ENCODE measurements around the gene SCUBE1. TPM values are rescaled to one million over a fixed set of nuclear protein-coding genes. Genes with fewer than 3 reads are reported as not detected.

Gene SCUBE1
- total and polyA plus RNA-seq, 2 of the 4 experiments (the other 2 are of a cell fraction): not detected

DNA sequence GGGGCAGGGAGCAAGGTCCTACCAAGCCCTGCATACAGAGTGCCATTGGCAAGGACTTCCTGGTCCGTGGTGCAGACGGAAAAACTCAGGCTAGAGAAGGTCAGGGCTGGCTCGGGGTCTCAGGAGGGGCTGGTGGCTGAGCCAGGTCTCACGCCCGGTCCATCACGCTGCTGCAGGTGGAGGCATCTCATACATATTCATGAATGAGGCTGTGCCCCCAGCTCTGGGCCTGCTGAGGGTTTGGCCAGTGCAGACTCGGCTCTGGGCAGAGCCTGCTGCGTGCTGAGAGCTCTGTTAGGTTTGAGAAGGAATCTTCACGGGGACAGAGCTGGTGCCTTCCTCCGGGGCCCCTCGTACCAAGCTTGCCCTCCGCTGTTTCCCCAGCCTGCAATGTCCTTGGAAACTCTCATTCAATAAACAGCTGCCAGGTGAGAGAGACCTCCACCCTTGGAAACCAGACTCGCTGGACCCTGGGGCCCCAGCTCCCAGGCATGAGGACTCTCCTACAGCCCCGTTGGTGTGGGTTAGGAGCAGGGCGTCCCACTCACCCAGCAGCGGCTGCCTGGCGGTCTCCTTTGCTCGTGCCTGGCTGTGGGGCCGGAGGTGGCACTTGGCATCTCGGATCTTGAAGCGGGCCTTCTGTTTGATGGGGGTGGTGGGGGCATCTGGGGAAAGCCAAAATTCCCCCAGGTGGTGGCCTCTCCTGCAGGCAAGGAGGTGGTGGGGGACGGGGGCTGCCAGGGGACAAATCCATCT is 122.4 kb downstream of the SCUBE1 start:
- Histone ChIP-seq H3K27me3 (ENCODE audit: control insufficient read depth, insufficient read depth, low read length) (peaks cover 22% of the 10 kb centered on the region), H4K5ac (ENCODE audit: low read depth, low read length) (no peak overlapping the region), H3K18ac (ENCODE audit: low read depth, low read length) (no peak overlapping the region), H3K4me2 (ENCODE audit: low read depth, low read length) (no peak overlapping the region), H2AK9ac (replicated peaks; ENCODE audit: low read depth, low read length, poor library complexity) (no peak overlapping the region), H3K36me3 (ENCODE audit: control insufficient read depth, insufficient read depth, low read length) (no peaks in the 10 kb centered on the region), H2AK5ac (ENCODE audit: low read depth, low read length) (no peak overlapping the region), H3K9ac (ENCODE audit: low read depth, low read length) (no peak overlapping the region), H3K27ac (ENCODE audit: insufficient read depth, low read length) (no peak overlapping the region), H3K4ac (ENCODE audit: low read depth, low read length) (no peak overlapping the region), H3K9me1 (ENCODE audit: insufficient read depth, low read length) (no peaks in the 10 kb centered on the region), H3K23ac (ENCODE audit: low read depth, low read length) (no peak overlapping the region), H2AFZ (replicated peaks; ENCODE audit: low read length, poor library complexity) (no peak overlapping the region), H4K8ac (ENCODE audit: low read depth in 2 of 2, low read length in 2 of 2) (no peak overlapping the region), H3K14ac (replicated peaks; ENCODE audit: low read depth, low read length) (no peak overlapping the region), H3K4me1 (ENCODE audit: control insufficient read depth, insufficient read depth, low read length) (no peaks in the 10 kb centered on the region), H2BK20ac (ENCODE audit: low read depth, low read length) (no peak overlapping the region), H4K20me1 (ENCODE audit: insufficient read depth, low read length) (no peaks in the 10 kb centered on the region), H4K91ac (ENCODE audit: insufficient read depth, low read depth, low read length) (no peak overlapping the region), H3K9me3 (ENCODE audit: control insufficient read depth, insufficient read depth, low read length) (no peaks in the 10 kb centered on the region), H3K4me3 (ENCODE audit: insufficient read depth, low read depth, low read length) (no peak overlapping the region), H3K79me1 (ENCODE audit: low read depth in 1 of 2, low read length in 2 of 2) (no peaks in the 10 kb centered on the region), H2BK5ac (ENCODE audit: low read depth, low read length, poor library complexity, severe bottlenecking) (no peak overlapping the region), H2BK120ac (ENCODE audit: low read depth, low read length) (no peak overlapping the region), H2BK15ac (ENCODE audit: low read depth, low read length) (no peak overlapping the region), H3K56ac (ENCODE audit: extremely low read depth, insufficient read depth, low read length) (no peak overlapping the region)
- ChIA-PET CTCF (no interaction called here), POLR2A (ENCODE audit: unreplicated experiment) (no interaction called here)
- DNase-seq (no peak), ATAC-seq (ENCODE audit: low read depth) (no peak)
- intact Hi-C loops (cut with micrococcal nuclease) (no loop called here), in situ Hi-C loops (cut with MboI; ENCODE audit: low sequenced_read_pairs) (no loop called here), dilution Hi-C loops (cut with HindIII; ENCODE audit: low sequenced_read_pairs, unreplicated experiment) (no loop called here)
- BruUV-seq (replicated peaks): no TSS peak
- TF ChIP-seq RAD21 (IDR thresholded peaks at IDR 0.05; ENCODE audit: low read length): no peak
- TF ChIP-seq CEBPB (IDR thresholded peaks at IDR 0.05; ENCODE audit: low read depth, low read length): no peak
- TF ChIP-seq, protein P1, sequence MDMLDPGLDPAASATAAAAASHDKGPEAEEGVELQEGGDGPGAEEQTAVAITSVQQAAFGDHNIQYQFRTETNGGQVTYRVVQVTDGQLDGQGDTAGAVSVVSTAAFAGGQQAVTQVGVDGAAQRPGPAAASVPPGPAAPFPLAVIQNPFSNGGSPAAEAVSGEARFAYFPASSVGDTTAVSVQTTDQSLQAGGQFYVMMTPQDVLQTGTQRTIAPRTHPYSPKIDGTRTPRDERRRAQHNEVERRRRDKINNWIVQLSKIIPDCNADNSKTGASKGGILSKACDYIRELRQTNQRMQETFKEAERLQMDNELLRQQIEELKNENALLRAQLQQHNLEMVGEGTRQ (IDR thresholded peaks at IDR 0.05; ENCODE audit: low read depth, low read length): no peak
- TF ChIP-seq RFX5 (IDR thresholded peaks at IDR 0.05; ENCODE audit: low read depth, low read length): no peak
- TF ChIP-seq CTCF (conservative IDR thresholded peaks at IDR 0.05; ENCODE audit: low read depth, low read length): no peak
- TF ChIP-seq FOS (IDR thresholded peaks at IDR 0.05; ENCODE audit: low read depth, low read length): no peak
- no peak for TF ChIP-seq MAZ (IDR thresholded peaks at IDR 0.05; ENCODE audit: borderline replicate concordance, low read depth, low read length)
- no peak for TF ChIP-seq CHD1 (IDR thresholded peaks at IDR 0.05; ENCODE audit: low read depth, low read length)
- no peak for TF ChIP-seq POLR2A (IDR thresholded peaks at IDR 0.05; ENCODE audit: low read depth, low read length)
- TF ChIP-seq BHLHE40 (IDR thresholded peaks at IDR 0.05; ENCODE audit: low read depth, low read length): no peak
- TF ChIP-seq SMC3 (IDR thresholded peaks at IDR 0.05; ENCODE audit: low read depth, low read length): no peak
- no peak for TF ChIP-seq MAFK (IDR thresholded peaks at IDR 0.05; ENCODE audit: low read depth, low read length)
- TF ChIP-seq MXI1 (IDR thresholded peaks at IDR 0.05; ENCODE audit: borderline replicate concordance, low read depth, low read length): no peak
- 83% methylated on average over 1 of the region's 22 CpGs; no CpG with 5 or more reads in 1 of the 2 experiments for WGBS, 2 experiments (ENCODE audit: extremely low coverage in 2 of 2, insufficient read length in 1 of 2)

Measured in IMR-90 (cell line).